ENCODE data around the gene CDK5RAP2. TPM values are rescaled to one million over a fixed set of nuclear protein-coding genes. Genes with fewer than 3 reads are reported as not detected.
A peak's percentile ranks its signal among the peaks of the same experiment; 100 is the strongest.

CDK5RAP2 gene
- total RNA-seq, 1 donor: 21.2 TPM

GRCh38 chr9:120369608-120370220, 210.3 kb downstream of the CDK5RAP2 start:
- peak; percentile 84 for DNase-seq (ENCODE audit: low read depth)
- no peak for TF ChIP-seq CTCF (IDR thresholded peaks at IDR 0.05; ENCODE audit: insufficient read depth, low read depth, low read length)
- H3K4me3 ChIP-seq (ENCODE audit: low read depth, low read length): no peak overlapping the region

- no peak overlapping the region for H3K4me3 ChIP-seq (ENCODE audit: low read depth, low read length)
- DNase-seq (ENCODE audit: low read depth): no peak
- no peak for TF ChIP-seq CTCF (IDR thresholded peaks at IDR 0.05; ENCODE audit: insufficient read depth, low read depth, low read length)
Measured at GRCh38 chr9:120368799-120369198, 211.2 kb downstream of the CDK5RAP2 start.

GRCh38 chr9:120366644-120367019, 213.3 kb downstream of the CDK5RAP2 start:
- H3K4me3 ChIP-seq (ENCODE audit: low read depth, low read length): no peak overlapping the region
- TF ChIP-seq CTCF (IDR thresholded peaks at IDR 0.05; ENCODE audit: insufficient read depth, low read depth, low read length): peak; percentile 61
- DNase-seq (ENCODE audit: low read depth): peak; percentile 88

- no peak for TF ChIP-seq CTCF (IDR thresholded peaks at IDR 0.05; ENCODE audit: insufficient read depth, low read depth, low read length)
- no peak overlapping the region for H3K4me3 ChIP-seq (ENCODE audit: low read depth, low read length)
- no peak for DNase-seq (ENCODE audit: low read depth)
Measured at GRCh38 chr9:120365386-120365785, 214.6 kb downstream of the CDK5RAP2 start.

- peak; percentile 57 for DNase-seq (ENCODE audit: low read depth)
- no peak for TF ChIP-seq CTCF (IDR thresholded peaks at IDR 0.05; ENCODE audit: insufficient read depth, low read depth, low read length)
- no peak overlapping the region for H3K4me3 ChIP-seq (ENCODE audit: low read depth, low read length)
Measured at GRCh38 chr9:120363697-120364096, 216.3 kb downstream of the CDK5RAP2 start.

GRCh38 chr9:120362446-120362845, 217.5 kb downstream of the CDK5RAP2 start:
- peak; percentile 67 for DNase-seq (ENCODE audit: low read depth)
- H3K4me3 ChIP-seq (ENCODE audit: low read depth, low read length): no peak overlapping the region
- no peak for TF ChIP-seq CTCF (IDR thresholded peaks at IDR 0.05; ENCODE audit: insufficient read depth, low read depth, low read length)

GRCh38 chr9:120361551-120361950, 218.4 kb downstream of the CDK5RAP2 start:
- peak; percentile 53 for DNase-seq (ENCODE audit: low read depth)
- TF ChIP-seq CTCF (IDR thresholded peaks at IDR 0.05; ENCODE audit: insufficient read depth, low read depth, low read length): no peak

More at GRCh38 chr9:120361551-120361950, 218.4 kb downstream of the CDK5RAP2 start:
- no peak overlapping the region for H3K4me3 ChIP-seq (ENCODE audit: low read depth, low read length)
